HFF-Myc (cell line): ENCODE data around the gene DENND1C.
A peak's percentile ranks its signal among the peaks of the same experiment; 100 is the strongest.
"Not testable (repeated sequence)": the region's sequence is repeated elsewhere in the genome, so short reads cannot be mapped to it uniquely, and the experiment has no call there.

ENCODE experiments used
- DNase-seq: peaks from one replicate; pipeline ENCODE4 v3.0.0-alpha.2; 2011; ENCODE audit warnings: low read depth; ENCODE audit errors: extremely low read depth
- H3K4me3 ChIP-seq: replicated peaks from 2 replicates; pipeline ENCODE4 v1.5.1; 2011; ENCODE audit warnings: low read depth, mild to moderate bottlenecking, control low read depth, low read length
- TF ChIP-seq, protein P1 (sequence below): IDR thresholded peaks from 2 replicates; pipeline ENCODE4 v1.5.1; 2012; ENCODE audit warnings: mild to moderate bottlenecking, low read depth, low read length, control low read depth; ENCODE audit errors: missing control alignments

Gene DENND1C

DNA sequence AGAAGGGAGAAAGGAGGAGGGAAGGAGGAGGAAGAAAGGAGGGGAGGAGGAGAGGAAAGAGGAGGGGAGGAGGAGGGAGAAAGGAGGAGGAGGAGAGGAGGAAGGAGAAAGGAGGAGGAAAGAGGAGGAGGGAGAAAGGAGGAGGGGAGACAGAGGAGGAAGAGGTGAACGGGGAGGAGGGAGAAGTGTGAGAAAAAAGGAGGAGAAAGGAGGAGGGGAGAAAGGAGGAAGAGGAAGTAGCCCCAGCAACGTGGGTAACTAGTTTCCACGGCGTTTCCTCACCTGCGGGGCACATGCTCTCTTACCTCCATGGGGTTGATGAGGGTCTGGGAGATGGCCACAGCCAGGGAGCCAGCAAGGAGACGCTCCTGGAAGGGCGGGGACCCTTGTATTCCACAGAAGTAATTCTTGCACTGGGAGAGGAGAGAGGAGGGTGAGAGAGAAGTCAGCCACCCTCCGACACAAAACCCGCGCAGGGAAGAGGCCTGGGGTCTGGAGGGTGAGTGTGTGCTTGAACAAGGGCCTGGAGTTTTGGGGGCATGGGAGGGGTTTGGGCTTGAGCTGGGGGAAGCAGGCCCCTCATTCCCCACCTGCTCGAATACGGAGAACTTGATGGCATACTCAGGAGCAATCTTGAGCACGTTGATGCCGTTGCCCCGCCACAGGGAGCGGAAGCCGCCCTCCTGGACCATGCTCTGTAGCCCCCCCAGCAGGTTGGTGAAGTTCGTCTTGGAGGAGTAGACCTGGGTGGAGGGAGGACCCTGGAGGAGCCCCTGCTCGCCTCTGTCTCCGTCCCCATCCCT is 52.0 kb downstream of the DENND1C start:
- no peak for DNase-seq
- TF ChIP-seq, protein P1, sequence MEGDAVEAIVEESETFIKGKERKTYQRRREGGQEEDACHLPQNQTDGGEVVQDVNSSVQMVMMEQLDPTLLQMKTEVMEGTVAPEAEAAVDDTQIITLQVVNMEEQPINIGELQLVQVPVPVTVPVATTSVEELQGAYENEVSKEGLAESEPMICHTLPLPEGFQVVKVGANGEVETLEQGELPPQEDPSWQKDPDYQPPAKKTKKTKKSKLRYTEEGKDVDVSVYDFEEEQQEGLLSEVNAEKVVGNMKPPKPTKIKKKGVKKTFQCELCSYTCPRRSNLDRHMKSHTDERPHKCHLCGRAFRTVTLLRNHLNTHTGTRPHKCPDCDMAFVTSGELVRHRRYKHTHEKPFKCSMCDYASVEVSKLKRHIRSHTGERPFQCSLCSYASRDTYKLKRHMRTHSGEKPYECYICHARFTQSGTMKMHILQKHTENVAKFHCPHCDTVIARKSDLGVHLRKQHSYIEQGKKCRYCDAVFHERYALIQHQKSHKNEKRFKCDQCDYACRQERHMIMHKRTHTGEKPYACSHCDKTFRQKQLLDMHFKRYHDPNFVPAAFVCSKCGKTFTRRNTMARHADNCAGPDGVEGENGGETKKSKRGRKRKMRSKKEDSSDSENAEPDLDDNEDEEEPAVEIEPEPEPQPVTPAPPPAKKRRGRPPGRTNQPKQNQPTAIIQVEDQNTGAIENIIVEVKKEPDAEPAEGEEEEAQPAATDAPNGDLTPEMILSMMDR = no peak
- H3K4me3 ChIP-seq = no peak overlapping the region

DNA sequence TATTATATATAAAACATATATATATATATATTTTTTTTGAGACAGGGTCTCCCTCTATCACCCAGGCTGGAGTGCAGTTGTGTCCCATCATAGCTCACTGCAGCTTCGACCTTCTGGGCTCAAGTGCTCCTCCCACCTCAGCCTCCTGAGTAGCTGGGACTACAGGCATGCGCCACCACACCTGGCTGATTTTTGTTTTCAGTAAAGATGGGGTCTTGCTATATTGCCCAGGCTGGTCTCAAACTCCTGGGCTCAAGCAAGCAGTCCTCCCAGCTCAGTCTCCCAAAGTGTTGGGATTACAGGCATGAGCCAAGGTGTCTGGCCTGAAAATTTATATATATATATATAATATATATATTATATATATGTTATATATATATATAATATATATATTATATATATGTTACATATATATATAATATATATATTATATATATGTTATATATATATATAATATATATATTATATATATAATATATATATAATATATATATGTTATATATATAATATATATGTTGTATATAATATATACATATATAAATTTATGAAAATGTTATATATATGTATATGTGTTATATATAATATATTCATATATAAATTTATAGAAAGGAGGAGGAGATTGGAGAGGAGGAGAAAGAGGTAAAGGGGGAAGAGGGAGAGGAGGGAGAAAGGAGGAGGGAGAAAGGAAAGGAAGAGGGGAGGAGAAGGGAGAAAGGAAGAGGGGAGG is 52.7 kb downstream of the DENND1C start:
- not testable (repeated sequence) for H3K4me3 ChIP-seq, DNase-seq

DNA sequence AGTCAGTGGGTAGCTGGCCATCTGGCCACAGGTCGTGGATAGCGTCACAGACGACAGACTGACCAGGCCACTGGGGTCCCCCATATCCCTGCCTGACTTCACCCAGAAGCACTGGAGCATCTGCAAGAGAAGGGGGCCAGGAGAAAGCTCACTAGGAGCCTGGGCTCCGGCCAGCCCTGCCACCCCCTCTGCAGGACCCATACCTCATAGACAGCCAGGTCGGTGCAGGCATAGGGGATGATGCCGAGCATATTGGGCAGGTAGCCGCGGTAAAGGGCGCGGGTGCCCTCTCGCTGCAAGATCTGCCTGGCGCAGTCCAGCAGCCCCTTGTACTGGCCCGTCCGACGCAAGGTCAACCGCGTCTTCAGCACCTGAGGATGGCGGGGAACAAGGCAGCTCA is 54.5 kb downstream of the DENND1C start:
- no peak overlapping the region for H3K4me3 ChIP-seq
- DNase-seq = no peak
- TF ChIP-seq, protein P1 = no peak

DNA sequence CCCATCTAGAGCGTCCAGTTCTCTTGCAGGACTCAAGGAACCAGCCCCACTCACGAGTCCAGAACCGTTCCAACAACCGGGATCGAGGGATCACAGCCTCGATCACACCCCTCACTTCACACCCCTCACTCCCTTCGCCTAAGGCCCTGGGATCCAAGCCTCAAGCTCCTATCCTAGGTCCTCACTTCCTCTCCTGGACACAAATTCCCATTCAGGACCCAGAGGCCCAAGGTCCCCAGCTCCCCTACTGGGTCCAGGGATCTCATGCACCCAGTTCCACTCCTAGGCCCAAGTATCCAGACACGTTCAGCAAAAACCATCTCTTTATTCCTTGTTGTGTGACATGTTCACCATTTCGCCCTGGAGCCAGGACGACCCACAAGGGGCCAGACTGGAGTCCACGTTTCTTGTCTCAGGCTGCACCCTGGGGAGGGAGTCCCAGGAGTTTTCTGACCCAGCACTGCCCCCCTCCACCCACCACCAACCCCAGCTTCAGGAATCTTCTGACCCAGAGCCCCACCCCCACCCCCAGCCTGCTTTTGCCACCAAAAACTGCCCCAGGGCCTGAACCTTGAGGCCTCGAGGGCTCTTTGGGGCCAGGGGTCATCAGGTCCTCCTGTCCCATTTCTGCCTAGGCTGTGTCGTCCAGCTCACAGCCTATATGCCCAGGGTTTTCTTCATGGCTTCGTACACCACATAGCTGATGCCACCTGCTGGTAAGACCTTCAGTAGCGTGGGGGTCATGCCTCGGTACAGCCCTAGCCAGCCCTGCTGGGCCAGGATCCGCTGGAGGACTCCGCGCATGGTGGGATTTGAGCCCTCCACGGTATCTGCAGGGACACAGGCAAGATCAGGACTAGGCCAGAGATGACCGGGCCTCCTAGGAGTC is 55.6 kb downstream of the DENND1C start:
- TF ChIP-seq, protein P1 = peak; percentile 16
- no peak overlapping the region for H3K4me3 ChIP-seq
- no peak for DNase-seq

DNA sequence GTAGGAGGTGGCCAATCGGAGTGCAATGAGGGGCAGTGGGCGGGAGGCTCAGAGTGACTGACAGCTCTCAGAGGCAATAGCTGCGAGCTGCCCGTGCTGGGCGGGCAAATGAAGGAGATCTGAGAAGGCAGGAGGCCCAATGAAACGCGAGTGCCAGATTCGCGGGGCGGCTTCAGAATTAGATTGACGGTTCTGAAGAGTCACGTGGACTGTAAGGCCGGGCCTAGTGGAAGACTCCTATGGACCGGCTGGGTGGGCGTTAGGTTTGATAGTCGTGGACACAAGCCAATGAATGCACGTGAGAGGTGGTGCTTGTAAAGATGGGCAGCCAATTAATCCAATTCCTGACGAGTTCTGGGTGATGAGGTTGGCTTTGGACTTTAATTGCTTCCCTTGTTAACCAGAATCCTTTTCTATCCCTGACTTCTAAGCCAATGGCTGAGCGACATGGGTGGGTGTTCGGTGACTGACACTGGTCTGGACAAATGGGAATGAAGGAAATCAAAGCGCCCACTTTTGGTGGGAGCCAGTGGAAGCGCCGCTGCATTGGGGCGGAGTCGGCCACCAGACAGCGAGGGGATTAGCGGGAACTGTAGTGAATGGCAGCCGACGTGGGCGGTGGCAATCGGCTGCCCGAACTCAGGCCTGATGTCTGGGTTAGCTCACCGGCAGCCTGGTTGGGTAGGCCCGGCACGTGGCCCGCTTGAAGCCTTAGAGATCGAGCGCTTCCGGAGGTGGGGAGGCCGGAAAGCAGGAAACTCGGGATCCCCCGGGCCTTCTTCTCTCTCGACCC is 56.5 kb downstream of the DENND1C start:
- no peak overlapping the region for H3K4me3 ChIP-seq
- peak; percentile 100 for DNase-seq
- TF ChIP-seq, protein P1 = no peak

DNA sequence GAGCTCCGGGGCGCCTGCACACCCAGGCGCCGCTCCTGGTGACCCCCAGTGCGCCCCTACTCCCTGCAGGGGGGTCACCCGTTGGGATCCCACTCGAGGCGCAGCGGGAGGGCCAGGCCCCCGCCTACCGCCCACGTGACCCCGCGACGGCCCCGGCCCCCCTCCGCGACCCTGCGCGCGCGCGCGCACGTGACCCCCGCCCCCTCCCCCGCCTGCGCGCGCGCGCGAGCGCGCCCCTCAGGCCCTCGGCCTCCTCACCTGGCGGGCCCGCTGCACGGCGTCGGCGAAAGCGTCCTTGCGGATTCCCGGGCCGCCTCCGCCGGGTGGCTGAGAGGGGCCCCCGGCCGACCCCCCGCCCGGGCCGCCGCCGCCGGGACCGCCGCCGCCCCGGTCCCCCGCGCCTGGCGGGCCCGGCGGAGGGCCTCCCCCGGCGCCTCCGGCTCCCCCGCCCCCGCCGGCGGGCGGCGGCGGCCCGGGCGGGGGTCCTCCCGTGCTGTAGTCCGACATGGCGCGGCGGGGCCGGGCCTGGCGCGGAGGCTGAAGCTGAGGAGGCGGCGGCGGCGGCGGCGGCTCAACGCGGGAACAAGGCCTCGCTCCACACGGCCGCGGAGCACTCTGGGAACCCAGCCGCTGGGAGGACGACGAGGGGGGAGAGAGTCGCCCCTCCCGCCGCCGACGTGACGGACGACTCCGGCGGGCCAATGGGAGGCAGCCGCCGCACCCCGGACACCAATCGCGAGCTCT is 57.2 kb downstream of the DENND1C start, which contains the start of gene KHSRP:
Gene KHSRP, minus strand, starts transcription at position 617 of the 744 bp plus-strand sequence. Its CDS starts 110 bp downstream, at position 507.
- peak within 1 kb of the TSS; percentile 97 for H3K4me3 ChIP-seq
- no peak for DNase-seq
- TF ChIP-seq, protein P1 = no peak
